Thoracic aorta (tissue), 2 donors: Measurements from ENCODE around the gene RAB1A. TPM values are rescaled to one million over a fixed set of nuclear protein-coding genes. Genes with fewer than 3 reads are reported as not detected.

Source experiments
- ATAC-seq: fragments of 150-250 bp; one replicate; pipeline ENCODE4 v1.8.0; 2017; ENCODE audit warnings: low read depth; ENCODE audit not compliant: insufficient number of reproducible peaks, low FRiP score
- DNase-seq: peaks from one replicate; pipeline ENCODE4 v3.0.0-alpha.2; 2020; ENCODE audit warnings: low spot score
- H3K27ac ChIP-seq, 2 donors: fragments of 200-600 bp; sonication (generic); 1 replicate in 1 of 2; 2 replicates in 1 of 2; pipeline ENCODE4 v1.5.1; 2016; ENCODE audit warnings: mild to moderate bottlenecking in 2 of 2, moderate library complexity in 2 of 2
- H3K27me3 ChIP-seq: fragments of 200-600 bp; sonication (generic); replicated peaks from 2 replicates; pipeline ENCODE4 v1.6.0; 2016; ENCODE audit warnings: mild to moderate bottlenecking; ENCODE audit not compliant: insufficient read depth
- H3K36me3 ChIP-seq: fragments of 200-600 bp; sonication (generic); one replicate; pipeline ENCODE4 v1.5.1; 2016
- H3K4me1 ChIP-seq, 2 donors: fragments of 200-600 bp; sonication (generic); 1 replicate in 1 of 2; 2 replicates in 1 of 2; pipeline versions ENCODE4 v1.5.1 to v1.6.0; 2016; ENCODE audit warnings: low read depth in 2 of 2, mild to moderate bottlenecking in 1 of 2; ENCODE audit not compliant: control insufficient read depth in 1 of 2
- H3K4me3 ChIP-seq: fragments of 200-600 bp; sonication (generic); 2 replicates; pipeline ENCODE4 v1.5.1; 2016; ENCODE audit warnings: mild to moderate bottlenecking
- H3K9me3 ChIP-seq: fragments of 200-600 bp; sonication (generic); 2 replicates; pipeline ENCODE4 v1.5.1; 2016
- CTCF ChIP-seq: fragments of 200-600 bp; sonication (generic); IDR thresholded peaks from one replicate; pipeline ENCODE4 v1.5.1; 2019; ENCODE audit warnings: antibody characterized with exemption
- total RNA-seq, 2 donors: library from RNA; depleted of rRNA; stranded (reverse); fragments of >200 nt; gene quantifications; one replicate each; pipeline versions ENCODE4 v1.1.0 to v1.2.3, GENCODE V29; 2016

Gene RAB1A
- total RNA-seq, 2 donors from 2014 or later: 80.7 to 88.5 TPM

- H3K4me1 ChIP-seq: peaks cover 4 to 19% of the 10 kb centered on the region in 2 donors
- ATAC-seq (no peak), DNase-seq (no peak)
- no peak overlapping the region for H3K4me3 ChIP-seq
- no peaks in the 10 kb centered on the region for H3K27me3 ChIP-seq
- TF ChIP-seq CTCF: no peak
- no peaks in the 10 kb centered on the region for H3K9me3 ChIP-seq
- H3K27ac ChIP-seq: no peak overlapping the region
- H3K36me3 ChIP-seq: peaks cover 15% of the 10 kb centered on the region
Observed at GRCh38 chr2:65092791-65093190, 37.1 kb downstream of the RAB1A start.

GRCh38 chr2:65085148-65085547, 44.8 kb downstream of the RAB1A start:
- Histone ChIP-seq H3K27me3 (no peaks in the 10 kb centered on the region), H3K27ac (no peak overlapping the region), H3K4me3 (no peak overlapping the region), H3K9me3 (no peaks in the 10 kb centered on the region), H3K36me3 (peaks cover 34% of the 10 kb centered on the region), H3K4me1 (peaks cover 4 to 27% of the 10 kb centered on the region in 2 donors)
- DNase-seq (no peak), ATAC-seq (no peak)
- TF ChIP-seq CTCF: no peak

GRCh38 chr2:65081232-65081685, 48.6 kb downstream of the RAB1A start:
- Histone ChIP-seq H3K9me3 (no peaks in the 10 kb centered on the region), H3K4me3 (no peak overlapping the region), H3K36me3 (peaks cover 43% of the 10 kb centered on the region), H3K27me3 (no peaks in the 10 kb centered on the region), H3K4me1 (peaks cover 10 to 20% of the 10 kb centered on the region in 2 donors), H3K27ac (no peak overlapping the region)
- no peak for TF ChIP-seq CTCF
- ATAC-seq (no peak), DNase-seq (no peak)

- Histone ChIP-seq H3K27ac (no peak overlapping the region), H3K9me3 (no peaks in the 10 kb centered on the region), H3K4me1 (peaks cover 27 to 43% of the 10 kb centered on the region in 2 donors), H3K27me3 (no peaks in the 10 kb centered on the region), H3K36me3 (peaks cover 25% of the 10 kb centered on the region), H3K4me3 (no peak overlapping the region)
- ATAC-seq (no peak), DNase-seq (no peak)
- no peak for TF ChIP-seq CTCF
Observed at GRCh38 chr2:65079017-65079416, 50.9 kb downstream of the RAB1A start.

- ATAC-seq: no peak
- TF ChIP-seq CTCF: no peak
- no peaks in the 10 kb centered on the region for H3K9me3 ChIP-seq
- H3K27ac ChIP-seq: no peak overlapping the region
- no peak for DNase-seq
- H3K4me3 ChIP-seq: no peak overlapping the region
- no peaks in the 10 kb centered on the region for H3K27me3 ChIP-seq
- H3K4me1 ChIP-seq: peaks cover 27 to 51% of the 10 kb centered on the region in 2 donors
- peaks cover 18% of the 10 kb centered on the region for H3K36me3 ChIP-seq
Observed at GRCh38 chr2:65077898-65078297, 52.0 kb downstream of the RAB1A start.
